WTC11 (cell line): ENCODE measurements around the gene CRACR2A. TPM values are rescaled to one million over a fixed set of nuclear protein-coding genes. Genes with fewer than 3 reads are reported as not detected.

Experiments
- ATAC-seq: fragments of 200-7000 bp; cut with Tn5 transposase; 2 replicates; pipeline ENCODE4 v1.10.0; 2021; ENCODE audit warnings: mild to moderate bottlenecking, moderate library complexity
- CTCF ChIA-PET: fragments of 300-600 bp; sonication (Branson Sonifier 250); formaldehyde crosslinking; loops from one replicate; lab custom pipeline; 2021; ENCODE audit warnings: antibody characterized with exemption; lab: Charles Lee
- POLR2A ChIA-PET: fragments of 350-600 bp; sonication (Branson Sonifier 250); formaldehyde crosslinking; loops from one replicate; lab custom pipeline; 2021; ENCODE audit warnings: antibody characterized with exemption; lab: Charles Lee
- DNase-seq: peaks from one replicate; pipeline ENCODE4 v3.0.0; 2021; ENCODE audit warnings: low spot score
- H3K27ac Mint-ChIP-seq: 2 replicates; pipeline ENCODE4 v1.8.0; 2021; ENCODE audit warnings: mixed read lengths
- H3K27me3 Mint-ChIP-seq: 2 replicates; pipeline ENCODE4 v1.8.0; 2021; ENCODE audit warnings: low read depth, mild to moderate bottlenecking, moderate library complexity, mixed read lengths
- H3K36me3 Mint-ChIP-seq: 2 replicates; pipeline ENCODE4 v1.8.0; 2021; ENCODE audit warnings: mixed read lengths
- H3K4me1 Mint-ChIP-seq: 2 replicates; pipeline ENCODE4 v1.8.0; 2022; ENCODE audit warnings: mixed read lengths
- H3K4me3 Mint-ChIP-seq: 2 replicates; pipeline ENCODE4 v1.8.0; 2021; ENCODE audit warnings: mild to moderate bottlenecking, moderate library complexity, mixed read lengths
- H3K9me3 Mint-ChIP-seq: 2 replicates; pipeline ENCODE4 v1.8.0; 2021; ENCODE audit warnings: mixed read lengths
- ARID4B ChIP-seq: sonication (generic); formaldehyde crosslinking; IDR thresholded peaks from 2 replicates; pipeline ENCODE4 v1.8.0; 2023; ENCODE audit warnings: missing genetic modification reagents, mild to moderate bottlenecking, borderline replicate concordance
- ATF1 ChIP-seq: sonication (generic); formaldehyde crosslinking; IDR thresholded peaks from 2 replicates; pipeline ENCODE4 v1.8.1; 2023; ENCODE audit warnings: mild to moderate bottlenecking, moderate library complexity, missing genetic modification reagents
- ATF2 ChIP-seq: sonication (generic); formaldehyde crosslinking; IDR thresholded peaks from 2 replicates; pipeline ENCODE4 v1.8.1; 2022; ENCODE audit warnings: low read depth, missing genetic modification reagents, borderline replicate concordance
- ATF3 ChIP-seq: sonication (generic); formaldehyde crosslinking; conservative IDR thresholded peaks from 2 replicates; pipeline ENCODE4 v1.8.1; 2022; ENCODE audit warnings: mild to moderate bottlenecking, missing genetic modification reagents
- CBFB ChIP-seq: sonication (generic); formaldehyde crosslinking; IDR thresholded peaks from 2 replicates; pipeline ENCODE4 v1.8.1; 2022; ENCODE audit warnings: mild to moderate bottlenecking, low read depth, missing genetic modification reagents
- CREB1 ChIP-seq: sonication (generic); formaldehyde crosslinking; IDR thresholded peaks from 2 replicates; pipeline ENCODE4 v1.8.0; 2023; ENCODE audit warnings: mild to moderate bottlenecking, missing genetic modification reagents
- E2F1 ChIP-seq: sonication (generic); formaldehyde crosslinking; IDR thresholded peaks from 2 replicates; pipeline ENCODE4 v1.8.0; 2022; ENCODE audit warnings: mild to moderate bottlenecking, missing genetic modification reagents
- E2F4 ChIP-seq: sonication (generic); formaldehyde crosslinking; IDR thresholded peaks from 2 replicates; pipeline ENCODE4 v1.8.1; 2022; ENCODE audit warnings: low read depth, mild to moderate bottlenecking, moderate library complexity, missing genetic modification reagents, borderline replicate concordance
- ELF4 ChIP-seq: sonication (generic); formaldehyde crosslinking; IDR thresholded peaks from 2 replicates; pipeline ENCODE4 v1.8.1; 2022; ENCODE audit warnings: low read depth, mild to moderate bottlenecking, moderate library complexity, missing genetic modification reagents
- ERG ChIP-seq: fragments of 250-450 bp; sonication (Bioruptor Pico); IDR thresholded peaks from 2 replicates; pipeline ENCODE4 v1.8.0; 2021; ENCODE audit warnings: mild to moderate bottlenecking
- JAZF1 ChIP-seq: fragments of 250-450 bp; sonication (Bioruptor Pico); IDR thresholded peaks from 2 replicates; pipeline ENCODE4 v1.9.0; 2021; ENCODE audit warnings: moderate library complexity, mild to moderate bottlenecking, inconsistent platforms
- NFATC4 ChIP-seq: fragments of 250-450 bp; sonication (Bioruptor Pico); IDR thresholded peaks from 2 replicates; pipeline ENCODE4 v1.9.0; 2021; ENCODE audit warnings: mild to moderate bottlenecking
- NFE2L1 ChIP-seq: sonication (generic); formaldehyde crosslinking; IDR thresholded peaks from 2 replicates; pipeline ENCODE4 v1.8.1; 2023; ENCODE audit warnings: missing genetic modification reagents
- NR1H2 ChIP-seq: sonication (generic); formaldehyde crosslinking; IDR thresholded peaks from 2 replicates; pipeline ENCODE4 v1.9.0; 2021; ENCODE audit warnings: mild to moderate bottlenecking, moderate library complexity, missing genetic modification reagents
- OVOL2 ChIP-seq: fragments of 250-450 bp; sonication (Bioruptor Pico); IDR thresholded peaks from 2 replicates; pipeline ENCODE4 v1.9.0; 2021; ENCODE audit warnings: mild to moderate bottlenecking, borderline replicate concordance
- PREB ChIP-seq: sonication (generic); formaldehyde crosslinking; IDR thresholded peaks from 2 replicates; pipeline ENCODE4 v1.8.1; 2022; ENCODE audit warnings: mild to moderate bottlenecking, missing genetic modification reagents, moderate library complexity, borderline replicate concordance
- RORB ChIP-seq: fragments of 250-450 bp; sonication (Bioruptor Pico); IDR thresholded peaks from 2 replicates; pipeline ENCODE4 v1.9.0; 2021; ENCODE audit warnings: mild to moderate bottlenecking
- SP1 ChIP-seq: sonication (generic); formaldehyde crosslinking; conservative IDR thresholded peaks from 2 replicates; pipeline ENCODE4 v1.8.1; 2022; ENCODE audit warnings: missing genetic modification reagents
- TEAD1 ChIP-seq: sonication (generic); formaldehyde crosslinking; IDR thresholded peaks from 2 replicates; pipeline ENCODE4 v1.8.0; 2022; ENCODE audit warnings: mild to moderate bottlenecking, missing genetic modification reagents
- ZNF232 ChIP-seq: sonication (generic); formaldehyde crosslinking; IDR thresholded peaks from 2 replicates; pipeline ENCODE4 v1.8.0; 2022; ENCODE audit warnings: mild to moderate bottlenecking, missing genetic modification reagents
- total RNA-seq: library from RNA; stranded (reverse); gene quantifications from 3 replicates; pipeline ENCODE4 v1.2.3, GENCODE V29; 2021

The CRACR2A gene
- total RNA-seq, 1 experiment from 2014 or later = 2.6 TPM

- peaks cover 9% of the 10 kb centered on the region for H3K9me3 Mint-ChIP-seq
- ChIA-PET POLR2A (no interaction called here), CTCF (interaction anchor here (1.1 to 1.7 kb wide), 2 partner anchors 39 to 397 kb away, joined by 3 to 6 read pairs; no protein-coding TSS in a partner anchor)
- H3K27me3 Mint-ChIP-seq = peaks cover 4% of the 10 kb centered on the region; the same call in 1 of the 2 replicates
- H3K4me1 Mint-ChIP-seq = peaks cover 12% of the 10 kb centered on the region
- H3K4me3 Mint-ChIP-seq = no peak overlapping the region
- DNase-seq = no peak
- ATAC-seq = no peak
- H3K27ac Mint-ChIP-seq = no peak overlapping the region
- TF ChIP-seq ELF4 (CRISPR knock-in tag) = no peak
- TF ChIP-seq TEAD1 (CRISPR knock-in tag) = no peak
- no peak for TF ChIP-seq E2F1 (CRISPR knock-in tag)
- no peak for TF ChIP-seq PREB (CRISPR knock-in tag)
- TF ChIP-seq ERG (CRISPR knock-in tag) = no peak
- TF ChIP-seq ATF2 (CRISPR knock-in tag) = no peak
- TF ChIP-seq JAZF1 (CRISPR knock-in tag) = no peak
- TF ChIP-seq CREB1 (CRISPR knock-in tag) = no peak
- no peak for TF ChIP-seq NFE2L1 (CRISPR knock-in tag)
- no peak for TF ChIP-seq CBFB (CRISPR knock-in tag)
- no peaks in the 10 kb centered on the region for H3K36me3 Mint-ChIP-seq
Observed at GRCh38 chr12:3697311-3697870, 55.5 kb downstream of the CRACR2A start.

- H3K4me1 Mint-ChIP-seq = peaks cover 12% of the 10 kb centered on the region
- H3K27me3 Mint-ChIP-seq = peaks cover 4% of the 10 kb centered on the region; the same call in 1 of the 2 replicates
- CTCF ChIA-PET = interaction anchor here (1.8 kb wide), 1 partner anchor 109 kb away, joined by 5 read pairs; no protein-coding TSS in a partner anchor
- no peak overlapping the region for H3K4me3 Mint-ChIP-seq
- H3K36me3 Mint-ChIP-seq = 0 out of 2 replicates have a peak, but pooled peaks cover 2% of the 10 kb centered on the region
- TF ChIP-seq ZNF232 (CRISPR knock-in tag) (no peak), SP1 (CRISPR knock-in tag) (no peak), E2F4 (CRISPR knock-in tag) (no peak)
- TF ChIP-seq, all 79 proteins: peak for 0
- DNase-seq (no peak), ATAC-seq (no peak)
- H3K9me3 Mint-ChIP-seq = peaks cover 31% of the 10 kb centered on the region
- POLR2A ChIA-PET = no interaction called here
- H3K27ac Mint-ChIP-seq = no peak overlapping the region
Observed at GRCh38 chr12:3694673-3695072, 58.2 kb downstream of the CRACR2A start.

- Mint-ChIP-seq H3K27me3 (peaks cover 4% of the 10 kb centered on the region; the same call in 1 of the 2 replicates), H3K27ac (no peak overlapping the region), H3K4me3 (no peak overlapping the region), H3K9me3 (peaks cover 42% of the 10 kb centered on the region), H3K4me1 (no peaks in the 10 kb centered on the region), H3K36me3 (0 out of 2 replicates have a peak, but pooled peaks cover 2% of the 10 kb centered on the region)
- DNase-seq (no peak), ATAC-seq (no peak)
- CTCF ChIA-PET = interaction anchor here (1.0 to 1.2 kb wide), 3 partner anchors 11 to 392 kb away, joined by 3 to 4 read pairs (median 3); no protein-coding TSS in a partner anchor
- POLR2A ChIA-PET = no interaction called here
- no peak for TF ChIP-seq NR1H2 (CRISPR knock-in tag)
- TF ChIP-seq RORB (CRISPR knock-in tag) = no peak
- TF ChIP-seq ATF1 = no peak
- TF ChIP-seq OVOL2 = no peak
- no peak for TF ChIP-seq ARID4B
- TF ChIP-seq ATF3 (CRISPR knock-in tag) = no peak
- TF ChIP-seq NFATC4 = no peak
Observed at GRCh38 chr12:3692616-3693365, 60.1 kb downstream of the CRACR2A start.
